ENCODE results near the gene PTPRN. TPM values are rescaled to one million over a fixed set of nuclear protein-coding genes. Genes with fewer than 3 reads are reported as not detected.

The PTPRN gene
- total and polyA plus RNA-seq, 2 donors (not counting 3 experiments of a cell fraction or from before 2014, with no cell fraction given): not detected

DNA sequence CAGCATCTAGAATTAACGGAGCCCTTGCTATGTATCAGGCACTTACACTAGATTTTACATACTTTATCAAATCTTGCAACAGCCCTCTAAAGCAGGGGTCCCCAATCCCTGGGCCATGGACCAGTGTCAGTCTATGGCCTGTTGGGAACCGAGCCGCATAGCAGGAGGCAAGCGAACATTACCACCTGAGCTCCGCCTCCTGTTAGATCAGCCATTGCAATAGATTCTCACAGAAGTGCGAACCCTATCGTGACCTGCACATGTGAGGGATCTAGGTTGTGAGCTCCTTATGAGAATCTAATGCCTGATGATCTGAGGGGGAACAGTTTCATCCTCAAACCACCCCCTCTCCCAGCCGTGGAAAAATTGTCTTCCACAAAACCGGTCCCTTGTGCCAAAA lies 16.6 kb downstream of the PTPRN start:
- Histone ChIP-seq H3K4me3 (replicated peaks in 1 of 3; ENCODE audit: insufficient read depth in 1 of 3, low read depth in 1 of 3, low read length in 3 of 3) (no peak overlapping the region), H3K36me3 (ENCODE audit: control insufficient read depth in 2 of 2, extremely low read depth in 1 of 2, insufficient read depth in 2 of 2, low read length in 2 of 2) (no peaks in the 10 kb centered on the region), H3K9me3 (replicated peaks; ENCODE audit: control insufficient read depth, insufficient read depth, low read length) (no peaks in the 10 kb centered on the region), H3K4me1 (ENCODE audit: control insufficient read depth, extremely low read depth, insufficient read depth, low read length) (peaks cover 4% of the 10 kb centered on the region), H3K9me1 (replicated peaks; ENCODE audit: control insufficient read depth, extremely low read depth, insufficient read depth, low read length) (no peaks in the 10 kb centered on the region), H3K9ac (replicated peaks; ENCODE audit: extremely low read depth, insufficient read depth, low read length) (no peak overlapping the region), H2AFZ (ENCODE audit: low read depth, low read length) (no peak overlapping the region), H3K4me2 (ENCODE audit: insufficient read depth, low read length) (no peak overlapping the region), H3K79me2 (ENCODE audit: control insufficient read depth, insufficient read depth, low read length) (no peaks in the 10 kb centered on the region), H3K27ac (ENCODE audit: insufficient read depth, low read depth, low read length) (no peak overlapping the region), H3K27me3 (ENCODE audit: control insufficient read depth in 2 of 2, insufficient read depth in 2 of 2, low read length in 2 of 2) (peaks cover 0 to 1% of the 10 kb centered on the region in 2 experiments), H4K20me1 (replicated peaks; ENCODE audit: control insufficient read depth, extremely low read depth, insufficient read depth, low read length) (no peaks in the 10 kb centered on the region)
- TF ChIP-seq MYC (IDR thresholded peaks at IDR 0.05; ENCODE audit: low read depth, low read length) (no peak), POLR2AphosphoS5 (IDR thresholded peaks at IDR 0.05; ENCODE audit: insufficient read depth, low read depth, low read length) (no peak), MAX (IDR thresholded peaks at IDR 0.05; ENCODE audit: insufficient read depth, insufficient read length) (no peak), JUN (IDR thresholded peaks at IDR 0.05; ENCODE audit: borderline replicate concordance, insufficient read depth, insufficient read length, low read depth) (no peak), POLR2A (IDR thresholded peaks at IDR 0.05; ENCODE audit: low read depth, low read length) (no peak), FOS (IDR thresholded peaks at IDR 0.05; ENCODE audit: borderline replicate concordance, insufficient read depth, low read length) (no peak), EZH2 (IDR thresholded peaks at IDR 0.05; ENCODE audit: borderline replicate concordance, low read depth, low read length, severe bottlenecking) (no peak), GATA2 (IDR thresholded peaks at IDR 0.05; ENCODE audit: insufficient read depth, insufficient read length, low read depth, low read length) (no peak)
- TF ChIP-seq, protein P1, sequence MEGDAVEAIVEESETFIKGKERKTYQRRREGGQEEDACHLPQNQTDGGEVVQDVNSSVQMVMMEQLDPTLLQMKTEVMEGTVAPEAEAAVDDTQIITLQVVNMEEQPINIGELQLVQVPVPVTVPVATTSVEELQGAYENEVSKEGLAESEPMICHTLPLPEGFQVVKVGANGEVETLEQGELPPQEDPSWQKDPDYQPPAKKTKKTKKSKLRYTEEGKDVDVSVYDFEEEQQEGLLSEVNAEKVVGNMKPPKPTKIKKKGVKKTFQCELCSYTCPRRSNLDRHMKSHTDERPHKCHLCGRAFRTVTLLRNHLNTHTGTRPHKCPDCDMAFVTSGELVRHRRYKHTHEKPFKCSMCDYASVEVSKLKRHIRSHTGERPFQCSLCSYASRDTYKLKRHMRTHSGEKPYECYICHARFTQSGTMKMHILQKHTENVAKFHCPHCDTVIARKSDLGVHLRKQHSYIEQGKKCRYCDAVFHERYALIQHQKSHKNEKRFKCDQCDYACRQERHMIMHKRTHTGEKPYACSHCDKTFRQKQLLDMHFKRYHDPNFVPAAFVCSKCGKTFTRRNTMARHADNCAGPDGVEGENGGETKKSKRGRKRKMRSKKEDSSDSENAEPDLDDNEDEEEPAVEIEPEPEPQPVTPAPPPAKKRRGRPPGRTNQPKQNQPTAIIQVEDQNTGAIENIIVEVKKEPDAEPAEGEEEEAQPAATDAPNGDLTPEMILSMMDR (IDR thresholded peaks at IDR 0.05; ENCODE audit: extremely low read depth in 1 of 2, insufficient read depth in 1 of 2, low read depth in 1 of 2, low read length in 2 of 2): no peak
- BruUV-seq (replicated peaks): no TSS peak
- POLR2A ChIA-PET: no interaction called here
- FAIRE-seq: no peak
- DNase-seq (ENCODE audit: low read depth, low spot score): no peak
- dilution Hi-C loops (cut with MboI; ENCODE audit: extremely low pct_ligation_motif_present, low sequenced_read_pairs) (no loop called here), intact Hi-C loops (cut with micrococcal nuclease) (no loop called here)
- CTCF ChIA-PET: interaction anchor here (3.5 to 11.2 kb wide), 2 partner anchors 11 to 134 kb away, joined by 26 to 253 read pairs; partner anchors contain the start of genes DNAJB2 and NHEJ1

Measured in endothelial cell of umbilical vein (primary cell).